Kidney epithelial cell (primary cell): Measurements from ENCODE around the gene HIRA. TPM values are rescaled to one million over a fixed set of nuclear protein-coding genes. Genes with fewer than 3 reads are reported as not detected.
"Not testable (repeated sequence)": the region's sequence is repeated elsewhere in the genome, so short reads cannot be mapped to it uniquely, and the experiment has no call there.

ENCODE experiments used
- DNase-seq: peaks from one replicate; pipeline ENCODE4 v3.0.0-alpha.2; 2010; ENCODE audit warnings: low read depth
- H3K27me3 ChIP-seq: 2 replicates; pipeline ENCODE4 v1.6.0; 2011; ENCODE audit warnings: low read length; ENCODE audit not compliant: control insufficient read depth, insufficient read depth
- H3K36me3 ChIP-seq: 2 replicates; pipeline ENCODE4 v1.5.1; 2011; ENCODE audit warnings: low read length; ENCODE audit not compliant: control insufficient read depth, insufficient read depth
- H3K4me3 ChIP-seq: 2 replicates; pipeline ENCODE4 v1.5.1; 2011; ENCODE audit warnings: low read depth, mild to moderate bottlenecking, control low read depth, low read length
- CTCF ChIP-seq: IDR thresholded peaks from 2 replicates; pipeline ENCODE4 v1.5.1; 2011; ENCODE audit warnings: mild to moderate bottlenecking, moderate library complexity, low read length, control low read depth, inconsistent platforms; ENCODE audit not compliant: insufficient read depth, poor library complexity, severe bottlenecking
- total RNA-seq: library from RNA; depleted of rRNA; stranded (reverse); fragments of >200 nt; gene quantifications from 2 replicates; pipeline ENCODE4 v1.2.3, GENCODE V29; 2015

The HIRA gene
- total RNA-seq, 1 donor from 2014 or later: 31.8 TPM

- no peak overlapping the region for H3K4me3 ChIP-seq
- no peaks in the 10 kb centered on the region for H3K27me3 ChIP-seq
- no peak for DNase-seq
- H3K36me3 ChIP-seq: peaks cover 2% of the 10 kb centered on the region
- no peak for TF ChIP-seq CTCF
These were observed 9.1 kb upstream of the HIRA start for GRCh38 chr22:19440411-19441195.

- H3K4me3 ChIP-seq: no peak overlapping the region
- no peak for TF ChIP-seq CTCF
- H3K27me3 ChIP-seq: no peaks in the 10 kb centered on the region
- H3K36me3 ChIP-seq: no peaks in the 10 kb centered on the region
- no peak for DNase-seq
These were observed 6.8 kb upstream of the HIRA start for GRCh38 chr22:19438298-19438697.

- H3K4me3 ChIP-seq, H3K36me3 ChIP-seq, DNase-seq: not testable (repeated sequence)
These were observed 5.1 kb upstream of the HIRA start for GRCh38 chr22:19436444-19437161.

GRCh38 chr22:19434829-19435580 lies 3.5 kb upstream of the HIRA start:
- H3K27me3 ChIP-seq: no peaks in the 10 kb centered on the region
- no peak for TF ChIP-seq CTCF
- DNase-seq: no peak

More at GRCh38 chr22:19436444-19437161, 5.1 kb upstream of the HIRA start:
- H3K27me3 ChIP-seq: not testable (repeated sequence)

GRCh38 chr22:19434401-19434800 lies 2.9 kb upstream of the HIRA start:
- no peaks in the 10 kb centered on the region for H3K36me3 ChIP-seq
- no peak for TF ChIP-seq CTCF
- DNase-seq: no peak
- H3K27me3 ChIP-seq: no peaks in the 10 kb centered on the region
- no peak overlapping the region for H3K4me3 ChIP-seq

More at GRCh38 chr22:19434829-19435580, 3.5 kb upstream of the HIRA start:
- Histone ChIP-seq H3K4me3 (no peak overlapping the region), H3K36me3 (no peaks in the 10 kb centered on the region)
